Stimulated activated memory B cell treated with anti-CD40 and anti-IgM and Interleukin-4, amounts not matched to agents 10 μg/mL and 1 μg/mL and 100 μg/mL, for 72 hours (primary cell): Measurements from ENCODE around the gene LACC1.
A peak's percentile ranks its signal among the peaks of the same experiment; 100 is the strongest.

ENCODE experiments used
- ATAC-seq: fragments of 150-1000 bp; cut with Tn5 transposase; 2 replicates; pipeline ENCODE4 v1.10.0; 2021
- H3K27ac Mint-ChIP-seq: one replicate; pipeline ENCODE4 v1.8.0; 2022; ENCODE audit warnings: mild to moderate bottlenecking, mixed read lengths
- H3K27me3 Mint-ChIP-seq: one replicate; pipeline ENCODE4 v1.8.0; 2022; ENCODE audit warnings: mixed read lengths
- H3K36me3 Mint-ChIP-seq: one replicate; pipeline ENCODE4 v1.8.0; 2022; ENCODE audit warnings: mixed read lengths
- H3K4me1 Mint-ChIP-seq: one replicate; pipeline ENCODE4 v1.8.0; 2022; ENCODE audit warnings: mixed read lengths
- H3K4me3 Mint-ChIP-seq: one replicate; pipeline ENCODE4 v1.8.0; 2022; ENCODE audit warnings: mild to moderate bottlenecking, moderate library complexity, mixed read lengths
- H3K9me3 Mint-ChIP-seq: one replicate; pipeline ENCODE4 v1.8.0; 2022; ENCODE audit warnings: mixed read lengths

LACC1 gene

GRCh38 chr13:43879755-43880181, at the start of gene LACC1:
TSS of gene LACC1 (plus strand) at chr13:43879904. CDS start at chr13:43880986, 1,082 bp downstream.
- Mint-ChIP-seq H3K9me3 (no peaks in the 10 kb centered on the region), H3K27me3 (no peaks in the 10 kb centered on the region), H3K27ac (peak within 1 kb of the TSS; percentile 99), H3K36me3 (no peaks in the 10 kb centered on the region), H3K4me1 (peaks cover 26% of the 10 kb centered on the region), H3K4me3 (peak within 1 kb of the TSS; percentile 81)
- ATAC-seq = peak; percentile 82

- Mint-ChIP-seq H3K27me3 (no peaks in the 10 kb centered on the region), H3K4me3 (no peak overlapping the region), H3K36me3 (no peaks in the 10 kb centered on the region), H3K27ac (no peak overlapping the region), H3K9me3 (no peaks in the 10 kb centered on the region), H3K4me1 (no peaks in the 10 kb centered on the region)
- no peak for ATAC-seq
Observed at GRCh38 chr13:43830497-43830881, 49.2 kb upstream of the LACC1 start.

- Mint-ChIP-seq H3K27me3 (no peaks in the 10 kb centered on the region), H3K36me3 (no peaks in the 10 kb centered on the region), H3K4me3 (no peak overlapping the region), H3K9me3 (no peaks in the 10 kb centered on the region), H3K27ac (no peak overlapping the region), H3K4me1 (no peaks in the 10 kb centered on the region)
- no peak for ATAC-seq
Observed at GRCh38 chr13:43831088-43831487, 48.6 kb upstream of the LACC1 start.

- Mint-ChIP-seq H3K4me3 (no peak overlapping the region), H3K9me3 (no peaks in the 10 kb centered on the region), H3K4me1 (no peaks in the 10 kb centered on the region), H3K27me3 (no peaks in the 10 kb centered on the region), H3K36me3 (peaks cover 1% of the 10 kb centered on the region), H3K27ac (no peak overlapping the region)
- ATAC-seq = no peak
Observed at GRCh38 chr13:43835701-43836100, 44.0 kb upstream of the LACC1 start.

- peaks cover 5% of the 10 kb centered on the region for H3K36me3 Mint-ChIP-seq
- no peaks in the 10 kb centered on the region for H3K4me1 Mint-ChIP-seq
- H3K4me3 Mint-ChIP-seq = no peak overlapping the region
- H3K27me3 Mint-ChIP-seq = no peaks in the 10 kb centered on the region
- no peak overlapping the region for H3K27ac Mint-ChIP-seq
- peaks cover 5% of the 10 kb centered on the region for H3K9me3 Mint-ChIP-seq
- ATAC-seq = no peak
Observed at GRCh38 chr13:43838909-43839308, 40.8 kb upstream of the LACC1 start.

GRCh38 chr13:43846496-43847158, 33.1 kb upstream of the LACC1 start:
- Mint-ChIP-seq H3K4me1 (no peaks in the 10 kb centered on the region), H3K27me3 (no peaks in the 10 kb centered on the region), H3K27ac (no peak overlapping the region), H3K36me3 (peaks cover 37% of the 10 kb centered on the region), H3K9me3 (peaks cover 12% of the 10 kb centered on the region), H3K4me3 (no peak overlapping the region)
- no peak for ATAC-seq

- Mint-ChIP-seq H3K4me1 (no peaks in the 10 kb centered on the region), H3K36me3 (peaks cover 52% of the 10 kb centered on the region), H3K27ac (no peak overlapping the region), H3K27me3 (no peaks in the 10 kb centered on the region), H3K9me3 (peaks cover 23% of the 10 kb centered on the region), H3K4me3 (no peak overlapping the region)
- ATAC-seq = no peak
Observed at GRCh38 chr13:43848001-43848649, 31.6 kb upstream of the LACC1 start.

- H3K27me3 Mint-ChIP-seq = no peaks in the 10 kb centered on the region
- H3K36me3 Mint-ChIP-seq = peaks cover 73% of the 10 kb centered on the region
- H3K27ac Mint-ChIP-seq = no peak overlapping the region
- H3K9me3 Mint-ChIP-seq = peaks cover 47% of the 10 kb centered on the region
- no peak overlapping the region for H3K4me3 Mint-ChIP-seq
- H3K4me1 Mint-ChIP-seq = no peaks in the 10 kb centered on the region
- ATAC-seq = no peak
Observed at GRCh38 chr13:43850873-43851272, 28.8 kb upstream of the LACC1 start.

GRCh38 chr13:43852923-43853404, 26.7 kb upstream of the LACC1 start:
- H3K27me3 Mint-ChIP-seq = no peaks in the 10 kb centered on the region
- H3K4me1 Mint-ChIP-seq = no peaks in the 10 kb centered on the region
- no peak overlapping the region for H3K4me3 Mint-ChIP-seq
- no peak overlapping the region for H3K27ac Mint-ChIP-seq
- H3K36me3 Mint-ChIP-seq = peaks cover 79% of the 10 kb centered on the region
- H3K9me3 Mint-ChIP-seq = peaks cover 50% of the 10 kb centered on the region
- ATAC-seq = no peak

GRCh38 chr13:43861863-43862262, 17.8 kb upstream of the LACC1 start:
- Mint-ChIP-seq H3K9me3 (no peaks in the 10 kb centered on the region), H3K4me1 (no peaks in the 10 kb centered on the region), H3K4me3 (no peak overlapping the region), H3K27me3 (no peaks in the 10 kb centered on the region), H3K27ac (no peak overlapping the region), H3K36me3 (peaks cover 45% of the 10 kb centered on the region)
- no peak for ATAC-seq

GRCh38 chr13:43864921-43865320, 14.8 kb upstream of the LACC1 start:
- no peak for ATAC-seq
- H3K27ac Mint-ChIP-seq = no peak overlapping the region
- no peak overlapping the region for H3K4me3 Mint-ChIP-seq
- no peaks in the 10 kb centered on the region for H3K27me3 Mint-ChIP-seq
- H3K4me1 Mint-ChIP-seq = no peaks in the 10 kb centered on the region
- H3K36me3 Mint-ChIP-seq = peaks cover 51% of the 10 kb centered on the region
- no peaks in the 10 kb centered on the region for H3K9me3 Mint-ChIP-seq

GRCh38 chr13:43865892-43866291, 13.8 kb upstream of the LACC1 start:
- ATAC-seq = no peak
- H3K9me3 Mint-ChIP-seq = no peaks in the 10 kb centered on the region
- no peaks in the 10 kb centered on the region for H3K4me1 Mint-ChIP-seq
- no peaks in the 10 kb centered on the region for H3K27me3 Mint-ChIP-seq
- H3K4me3 Mint-ChIP-seq = no peak overlapping the region
- peaks cover 51% of the 10 kb centered on the region for H3K36me3 Mint-ChIP-seq
- H3K27ac Mint-ChIP-seq = no peak overlapping the region

GRCh38 chr13:43872181-43872580, 7.5 kb upstream of the LACC1 start:
- Mint-ChIP-seq H3K9me3 (no peaks in the 10 kb centered on the region), H3K4me3 (no peak overlapping the region), H3K27ac (no peak overlapping the region), H3K4me1 (peaks cover 2% of the 10 kb centered on the region), H3K27me3 (no peaks in the 10 kb centered on the region), H3K36me3 (peaks cover 15% of the 10 kb centered on the region)
- ATAC-seq = no peak

GRCh38 chr13:43874504-43875092, 5.1 kb upstream of the LACC1 start:
- Mint-ChIP-seq H3K4me1 (peaks cover 19% of the 10 kb centered on the region), H3K36me3 (peaks cover 5% of the 10 kb centered on the region), H3K27ac (no peak overlapping the region), H3K27me3 (no peaks in the 10 kb centered on the region), H3K9me3 (no peaks in the 10 kb centered on the region), H3K4me3 (no peak overlapping the region)
- no peak for ATAC-seq

- H3K27me3 Mint-ChIP-seq = no peaks in the 10 kb centered on the region
- H3K4me3 Mint-ChIP-seq = no peak overlapping the region
- no peaks in the 10 kb centered on the region for H3K36me3 Mint-ChIP-seq
- no peak overlapping the region for H3K27ac Mint-ChIP-seq
- ATAC-seq = no peak
- no peaks in the 10 kb centered on the region for H3K9me3 Mint-ChIP-seq
- peaks cover 26% of the 10 kb centered on the region for H3K4me1 Mint-ChIP-seq
Observed at GRCh38 chr13:43876366-43876765, 3.3 kb upstream of the LACC1 start.

GRCh38 chr13:43877326-43877725, 2.4 kb upstream of the LACC1 start:
- peaks cover 26% of the 10 kb centered on the region for H3K4me1 Mint-ChIP-seq
- H3K36me3 Mint-ChIP-seq = no peaks in the 10 kb centered on the region
- peak overlapping the region; percentile 99 for H3K27ac Mint-ChIP-seq
- H3K4me3 Mint-ChIP-seq = no peak overlapping the region
- no peaks in the 10 kb centered on the region for H3K27me3 Mint-ChIP-seq
- no peak for ATAC-seq
- no peaks in the 10 kb centered on the region for H3K9me3 Mint-ChIP-seq
